HCT116 (cell line): ENCODE data around the gene CTXN1. TPM values are rescaled to one million over a fixed set of nuclear protein-coding genes. Genes with fewer than 3 reads are reported as not detected.

ENCODE experiments used
- ATAC-seq: fragments of 200-7000 bp; cut with Tn5 transposase; 2 replicates; pipeline ENCODE4 v1.9.1; 2020; ENCODE audit warnings: mild to moderate bottlenecking, moderate library complexity
- BruUV-seq: library from RNA; stranded (reverse); fragments of 400-500 nt; replicated peaks from 2 replicates; lab custom pipeline; 2021; lab: Mats Ljungman, UMichigan
- CTCF ChIA-PET: fragments of 300-600 bp; sonication (Branson Sonifier 250); formaldehyde crosslinking; loops from one replicate; lab custom pipeline; 2021; ENCODE audit warnings: antibody characterized with exemption; lab: Charles Lee
- POLR2A ChIA-PET: fragments of 300-600, 350-600 bp; sonication (Branson Sonifier 250); formaldehyde crosslinking; loops from one replicate; lab custom pipeline; 2021; ENCODE audit warnings: antibody characterized with exemption; lab: Charles Lee
- RAD21 ChIA-PET, 2 experiments: fragments of 300-600 bp; sonication (Branson Sonifier 250); formaldehyde crosslinking; loops; one replicate each; lab custom pipeline; 2023; ENCODE audit warnings: low total read pairs in 2 of 2; ENCODE audit not compliant: uncharacterized antibody in 2 of 2, unreplicated experiment in 2 of 2, low non-redundant PET in 1 of 2; lab: Charles Lee
- DNase-seq: peaks from one replicate; pipeline ENCODE4 v3.0.0-alpha.2; 2010; ENCODE audit warnings: low read depth, low spot score
- H2AFZ ChIP-seq: fragments of 200-600 bp; shearing (Covaris generic), sonication (generic); 2 replicates; pipeline ENCODE4 v1.6.1; 2017; ENCODE audit warnings: low read depth, mixed run types, mixed read lengths, antibody characterized with exemption, low read length; ENCODE audit not compliant: poor library complexity, severe bottlenecking
- H3K27ac ChIP-seq: 2 replicates; pipeline ENCODE4 v1.5.1; 2012; ENCODE audit warnings: low read depth, low read length
- H3K27me3 ChIP-seq: fragments of 200-600 bp; sonication (generic); 2 replicates; pipeline ENCODE4 v1.6.1; 2016; ENCODE audit warnings: mixed run types, low read length, mixed read lengths; ENCODE audit not compliant: insufficient read depth
- H3K36me3 ChIP-seq, 2 experiments: fragments of 200-500 bp in 1 of 2; fragments of 200-600 bp in 1 of 2; sonication (Bioruptor generic) in 1 of 2; sonication (generic) in 1 of 2; 2 replicates each; pipeline versions ENCODE4 v1.5.1 to v1.6.1; 2014 to 2016; ENCODE audit warnings: low read length in 2 of 2, inconsistent platforms in 1 of 2, mixed read lengths in 1 of 2, mixed run types in 1 of 2; ENCODE audit not compliant: insufficient read depth in 2 of 2, control insufficient read depth in 1 of 2
- H3K4me1 ChIP-seq, 2 experiments: fragments of 200-600 bp in 1 of 2; sonication (generic) in 1 of 2; 2 replicates each; pipeline versions ENCODE4 v1.5.1 to v1.6.1; 2012 to 2017; ENCODE audit warnings: low read length in 2 of 2, inconsistent platforms in 1 of 2, mild to moderate bottlenecking in 1 of 2, mixed read lengths in 1 of 2, mixed run types in 1 of 2, moderate library complexity in 1 of 2; ENCODE audit not compliant: insufficient read depth in 2 of 2, control insufficient read depth in 1 of 2
- H3K4me2 ChIP-seq: fragments of 200-600 bp; sonication (generic); 2 replicates; pipeline ENCODE4 v1.6.1; 2017; ENCODE audit warnings: mixed run types, low read length, mixed read lengths
- H3K4me3 ChIP-seq, 2 experiments: fragments of 200-600 bp in 1 of 2; sonication (generic) in 1 of 2; replicated peaks in 1 of 2; 2 replicates each; pipeline ENCODE4 v1.5.1; 2011 to 2016; ENCODE audit warnings: low read length in 2 of 2, control low read depth in 1 of 2, low read depth in 1 of 2, mild to moderate bottlenecking in 1 of 2, mixed read lengths in 1 of 2, mixed run types in 1 of 2
- H3K79me2 ChIP-seq: fragments of 200-600 bp; sonication (generic); 2 replicates; pipeline ENCODE4 v1.6.1; 2017; ENCODE audit warnings: mild to moderate bottlenecking, mixed run types, low read length, moderate library complexity, mixed read lengths; ENCODE audit not compliant: insufficient read depth
- H3K9ac ChIP-seq: fragments of 200-600 bp; sonication (generic); 2 replicates; pipeline ENCODE4 v1.6.1; 2016; ENCODE audit warnings: low read length, mixed read lengths
- H3K9me2 ChIP-seq: fragments of 200-600 bp; sonication (generic), shearing (Covaris generic); 2 replicates; pipeline ENCODE4 v1.6.1; 2017; ENCODE audit warnings: mixed run types, mild to moderate bottlenecking, moderate library complexity; ENCODE audit not compliant: insufficient read depth
- H3K9me3 ChIP-seq, 2 experiments: fragments of 200-500 bp in 1 of 2; fragments of 200-600 bp in 1 of 2; sonication (Bioruptor generic) in 1 of 2; sonication (generic) in 1 of 2; 2 replicates each; pipeline ENCODE4 v1.6.1; 2014 to 2017; ENCODE audit warnings: low read length in 2 of 2, mixed read lengths in 2 of 2, inconsistent platforms in 1 of 2, low read depth in 1 of 2, mild to moderate bottlenecking in 1 of 2, mixed run types in 1 of 2, moderate library complexity in 1 of 2; ENCODE audit not compliant: control insufficient read depth in 1 of 2, insufficient read depth in 1 of 2
- H4K20me1 ChIP-seq: fragments of 200-600 bp; sonication (generic), shearing (Covaris generic); 2 replicates; pipeline ENCODE4 v1.6.1; 2017; ENCODE audit warnings: mixed run types, mild to moderate bottlenecking, moderate library complexity; ENCODE audit not compliant: insufficient read depth
- CEBPB ChIP-seq: IDR thresholded peaks from 2 replicates; pipeline ENCODE4 v1.6.1; 2012; ENCODE audit warnings: low read depth
- POLR2A ChIP-seq: IDR thresholded peaks from 2 replicates; pipeline ENCODE4 v1.7.0; 2011; ENCODE audit warnings: borderline replicate concordance; ENCODE audit not compliant: insufficient read depth, insufficient read length; ENCODE audit errors: extremely low read depth
- POLR2AphosphoS5 ChIP-seq: IDR thresholded peaks from 2 replicates; pipeline ENCODE4 v1.6.1; 2011; ENCODE audit warnings: mild to moderate bottlenecking, low read depth, low read length, moderate library complexity
- SIN3A ChIP-seq: IDR thresholded peaks from 2 replicates; pipeline ENCODE4 v1.6.1; 2012; ENCODE audit warnings: low read depth
- SP1 ChIP-seq: IDR thresholded peaks from 2 replicates; pipeline ENCODE4 v1.6.1; 2012; ENCODE audit warnings: low read depth
- TCF7L2 ChIP-seq: IDR thresholded peaks from 2 replicates; pipeline ENCODE4 v1.7.0; 2011; ENCODE audit warnings: borderline replicate concordance, inconsistent platforms; ENCODE audit not compliant: insufficient read depth, insufficient read length; ENCODE audit errors: extremely low read depth
- YY1 ChIP-seq: IDR thresholded peaks from 2 replicates; pipeline ENCODE4 v1.6.1; 2011; ENCODE audit warnings: low read length, low read depth, moderate library complexity, mild to moderate bottlenecking; ENCODE audit not compliant: insufficient replicate concordance; ENCODE audit errors: extremely low read depth
- ZNF274 ChIP-seq: fragments of 200-500 bp; sonication (Bioruptor generic); IDR thresholded peaks from 2 replicates; pipeline ENCODE4 v1.6.1; 2014; ENCODE audit warnings: mild to moderate bottlenecking, low read depth, low read length, inconsistent platforms
- intact Hi-C: fragments of 100-400 bp; cut with micrococcal nuclease; formaldehyde crosslinking; loops from 2 replicates; pipeline ENCODE4 v1.10.0; 2022
- total RNA-seq: library from RNA; stranded (reverse); gene quantifications from one replicate; pipeline ENCODE4 v1.2.1, GENCODE V29; 2021; ENCODE audit not compliant: unreplicated experiment

The CTXN1 gene
- total RNA-seq, 1 experiment from 2014 or later, result 56.0 TPM

DNA sequence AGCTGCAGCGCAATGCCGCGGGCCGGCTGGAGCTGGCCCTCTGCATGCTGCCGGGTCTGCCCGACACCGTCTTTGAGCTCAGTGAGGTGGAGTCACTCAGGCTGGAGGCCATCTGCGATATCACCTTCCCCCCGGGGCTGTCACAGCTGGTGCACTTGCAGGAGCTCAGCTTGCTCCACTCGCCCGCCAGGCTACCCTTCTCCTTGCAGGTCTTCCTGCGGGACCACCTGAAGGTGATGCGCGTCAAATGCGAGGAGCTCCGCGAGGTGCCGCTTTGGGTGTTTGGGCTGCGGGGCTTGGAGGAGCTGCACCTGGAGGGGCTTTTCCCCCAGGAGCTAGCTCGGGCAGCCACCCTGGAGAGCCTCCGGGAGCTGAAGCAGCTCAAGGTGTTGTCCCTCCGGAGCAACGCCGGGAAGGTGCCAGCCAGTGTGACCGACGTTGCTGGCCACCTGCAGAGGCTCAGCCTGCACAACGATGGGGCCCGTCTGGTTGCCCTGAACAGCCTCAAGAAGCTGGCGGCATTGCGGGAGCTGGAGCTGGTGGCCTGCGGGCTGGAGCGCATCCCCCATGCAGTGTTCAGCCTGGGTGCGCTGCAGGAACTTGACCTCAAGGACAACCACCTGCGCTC is 26.1 kb downstream of the CTXN1 start:
- Histone ChIP-seq H3K4me1 (peaks cover under 1 to 21% of the 10 kb centered on the region in 2 experiments; a peak in 2 of 4 replicates), H2AFZ (no peak overlapping the region), H3K27ac (no peak overlapping the region), H3K79me2 (peaks cover 19% of the 10 kb centered on the region), H3K4me2 (no peak overlapping the region), H4K20me1 (no peaks in the 10 kb centered on the region), H3K36me3 (peaks cover 0 to 9% of the 10 kb centered on the region in 2 experiments; a peak in 2 of 4 replicates), H3K9me2 (no peaks in the 10 kb centered on the region), H3K4me3 (no peak overlapping the region), H3K9me3 (no peaks in the 10 kb centered on the region), H3K27me3 (no peaks in the 10 kb centered on the region), H3K9ac (no peak overlapping the region)
- ChIA-PET RAD21 (no interaction called here), POLR2A (interaction anchor here (1.1 to 1.5 kb wide), 4 partner anchors 8 to 44 kb away, joined by 3 to 5 read pairs (median 4); partner anchors contain the start of genes LRRC8E and TIMM44), CTCF (interaction anchor here (1.3 kb wide), 1 partner anchor 31 kb away, joined by 5 read pairs; no protein-coding TSS in a partner anchor)
- no TSS peak for BruUV-seq
- DNase-seq, result no peak
- TF ChIP-seq TCF7L2 (no peak), POLR2A (no peak)
- no peak for ATAC-seq
- intact Hi-C loops, result no loop called here

DNA sequence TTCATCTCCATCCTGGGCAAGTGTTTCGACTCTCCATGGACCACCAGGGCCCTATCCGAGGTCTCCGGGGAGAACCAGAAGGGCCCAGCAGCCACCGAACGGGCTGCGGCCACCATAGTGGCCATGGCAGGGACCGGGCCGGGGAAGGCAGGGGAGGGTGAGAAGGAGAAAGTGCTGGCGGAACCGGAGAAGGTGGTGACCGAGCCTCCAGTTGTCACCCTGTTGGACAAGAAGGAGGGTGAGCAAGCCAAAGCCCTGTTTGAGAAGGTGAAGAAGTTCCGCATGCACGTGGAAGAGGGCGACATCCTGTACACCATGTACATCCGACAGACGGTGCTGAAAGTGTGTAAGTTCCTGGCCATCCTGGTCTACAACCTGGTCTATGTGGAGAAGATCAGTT is 27.0 kb downstream of the CTXN1 start:
- ChIA-PET RAD21 (no interaction called here), POLR2A (interaction anchor here (1.5 kb wide), 1 partner anchor 45 kb away, joined by 3 read pairs; the partner anchor contains the start of gene TIMM44), CTCF (no interaction called here)
- no peak overlapping the region for H3K27ac ChIP-seq
- no peak overlapping the region for H2AFZ ChIP-seq
- peaks cover 0 to 16% of the 10 kb centered on the region in 2 experiments; a peak in 2 of 4 replicates for H3K4me1 ChIP-seq
- peaks cover 0 to 9% of the 10 kb centered on the region in 2 experiments; a peak in 2 of 4 replicates for H3K36me3 ChIP-seq
- H3K9ac ChIP-seq, result no peak overlapping the region
- no peaks in the 10 kb centered on the region for H3K9me3 ChIP-seq
- H3K9me2 ChIP-seq, result no peaks in the 10 kb centered on the region
- DNase-seq, result no peak
- no peak overlapping the region for H3K4me2 ChIP-seq
- no peaks in the 10 kb centered on the region for H3K27me3 ChIP-seq
- intact Hi-C loops, result no loop called here
- peaks cover 14% of the 10 kb centered on the region; the same call in 1 of the 2 replicates for H3K79me2 ChIP-seq
- no peak overlapping the region for H3K4me3 ChIP-seq
- no peak for ATAC-seq
- no TSS peak for BruUV-seq
- no peaks in the 10 kb centered on the region for H4K20me1 ChIP-seq
- TF ChIP-seq SIN3A (no peak), SP1 (no peak), POLR2AphosphoS5 (no peak), ZNF274 (no peak), YY1 (no peak), CEBPB (no peak)
